ENCODE measurements around the gene CHST8. TPM values are rescaled to one million over a fixed set of nuclear protein-coding genes. Genes with fewer than 3 reads are reported as not detected.

The CHST8 gene
- total RNA-seq, 1 experiment from 2014 or later: 33.5 TPM

- no peak for TF ChIP-seq USF1 (CRISPR knock-in tag; IDR thresholded peaks at IDR 0.05)
- TF ChIP-seq FOXJ3 (CRISPR knock-in tag; IDR thresholded peaks at IDR 0.05; ENCODE audit: borderline replicate concordance): no peak
- TF ChIP-seq ATF1 (CRISPR knock-in tag; IDR thresholded peaks at IDR 0.05): no peak
- TF ChIP-seq STAT6 (CRISPR knock-in tag; conservative IDR thresholded peaks at IDR 0.05; ENCODE audit: low read depth): no peak
- TF ChIP-seq CBFB (CRISPR knock-in tag; IDR thresholded peaks at IDR 0.05; ENCODE audit: low read depth): no peak
- no peak for TF ChIP-seq JAZF1 (CRISPR knock-in tag; IDR thresholded peaks at IDR 0.05)
- TF ChIP-seq TP53 (CRISPR knock-in tag; IDR thresholded peaks at IDR 0.05): no peak
- TF ChIP-seq ZNF671 (CRISPR knock-in tag; IDR thresholded peaks at IDR 0.05): no peak
- no peak for TF ChIP-seq ATF3 (CRISPR knock-in tag; conservative IDR thresholded peaks at IDR 0.05)
- TF ChIP-seq RELA (CRISPR knock-in tag; IDR thresholded peaks at IDR 0.05; ENCODE audit: borderline replicate concordance): no peak
These were observed 109.3 kb downstream of the CHST8 start (continued) for GRCh38 chr19:33730858-33731607.

- DNase-seq (ENCODE audit: low spot score) (no peak), ATAC-seq (no peak)
- Mint-ChIP-seq H3K4me3 (no peak overlapping the region), H3K9me3 (peaks cover 16% of the 10 kb centered on the region), H3K27ac (no peak overlapping the region), H3K36me3 (peaks cover 22% of the 10 kb centered on the region), H3K4me1 (peaks cover 15% of the 10 kb centered on the region), H3K27me3 (ENCODE audit: low read depth) (no peaks in the 10 kb centered on the region; the same call in 1 of the 2 replicates)
- TF ChIP-seq ARID4B (CRISPR knock-in tag; IDR thresholded peaks at IDR 0.05; ENCODE audit: borderline replicate concordance) (no peak), TP53 (CRISPR knock-in tag; IDR thresholded peaks at IDR 0.05) (no peak), NFATC4 (CRISPR knock-in tag; IDR thresholded peaks at IDR 0.05) (no peak), FOXP1 (CRISPR knock-in tag; IDR thresholded peaks at IDR 0.05; ENCODE audit: borderline replicate concordance) (no peak), ZNF232 (CRISPR knock-in tag; IDR thresholded peaks at IDR 0.05) (no peak), ZNF219 (CRISPR knock-in tag; IDR thresholded peaks at IDR 0.05; ENCODE audit: borderline replicate concordance) (no peak), MAX (CRISPR knock-in tag; IDR thresholded peaks at IDR 0.05) (no peak), ZNF416 (CRISPR knock-in tag; IDR thresholded peaks at IDR 0.05) (no peak)
- ChIA-PET CTCF (no interaction called here), POLR2A (no interaction called here)
These were observed 110.1 kb downstream of the CHST8 start for GRCh38 chr19:33731881-33732280.

Measured in WTC11 (cell line).